ENCODE results near the gene FHIP2A. TPM values are rescaled to one million over a fixed set of nuclear protein-coding genes. Genes with fewer than 3 reads are reported as not detected.

FHIP2A gene
- total RNA-seq, 1 experiment from 2014 or later, result 7.8 TPM

GRCh38 chr10:114857922-114858629, 36.5 kb downstream of the FHIP2A start:
- Histone ChIP-seq H3K36me3 (replicated peaks; ENCODE audit: control insufficient read depth, insufficient read depth, low read length) (peaks cover 5% of the 10 kb centered on the region), H3K27me3 (ENCODE audit: control insufficient read depth, insufficient read depth, low read length) (no peaks in the 10 kb centered on the region), H3K4me3 (ENCODE audit: insufficient read depth, low read depth, low read length) (no peak overlapping the region)
- no peak for DNase-seq

- Histone ChIP-seq H3K36me3 (replicated peaks; ENCODE audit: control insufficient read depth, insufficient read depth, low read length) (peaks cover 5% of the 10 kb centered on the region), H3K4me3 (ENCODE audit: insufficient read depth, low read depth, low read length) (no peak overlapping the region), H3K27me3 (ENCODE audit: control insufficient read depth, insufficient read depth, low read length) (no peaks in the 10 kb centered on the region)
- DNase-seq, result no peak
Observed at GRCh38 chr10:114859222-114859621, 37.6 kb downstream of the FHIP2A start.

GRCh38 chr10:114862456-114862855, 40.9 kb downstream of the FHIP2A start:
- no peaks in the 10 kb centered on the region; the same call in 1 of the 2 replicates for H3K36me3 ChIP-seq (replicated peaks; ENCODE audit: control insufficient read depth, insufficient read depth, low read length)
- no peak overlapping the region for H3K4me3 ChIP-seq (ENCODE audit: insufficient read depth, low read depth, low read length)
- H3K27me3 ChIP-seq (ENCODE audit: control insufficient read depth, insufficient read depth, low read length), result no peaks in the 10 kb centered on the region
- no peak for DNase-seq

- Histone ChIP-seq H3K4me3 (ENCODE audit: insufficient read depth, low read depth, low read length) (no peak overlapping the region), H3K27me3 (ENCODE audit: control insufficient read depth, insufficient read depth, low read length) (no peaks in the 10 kb centered on the region), H3K36me3 (replicated peaks; ENCODE audit: control insufficient read depth, insufficient read depth, low read length) (no peaks in the 10 kb centered on the region)
- DNase-seq, result no peak
Observed at GRCh38 chr10:114867365-114867764, 45.8 kb downstream of the FHIP2A start.

GRCh38 chr10:114868870-114869519, 47.4 kb downstream of the FHIP2A start:
- H3K4me3 ChIP-seq (ENCODE audit: insufficient read depth, low read depth, low read length), result no peak overlapping the region
- no peaks in the 10 kb centered on the region for H3K36me3 ChIP-seq (replicated peaks; ENCODE audit: control insufficient read depth, insufficient read depth, low read length)
- DNase-seq, result no peak
- H3K27me3 ChIP-seq (ENCODE audit: control insufficient read depth, insufficient read depth, low read length), result no peaks in the 10 kb centered on the region

- H3K27me3 ChIP-seq (ENCODE audit: control insufficient read depth, insufficient read depth, low read length), result no peaks in the 10 kb centered on the region
- H3K36me3 ChIP-seq (replicated peaks; ENCODE audit: control insufficient read depth, insufficient read depth, low read length), result no peaks in the 10 kb centered on the region
- DNase-seq, result no peak
- no peak overlapping the region for H3K4me3 ChIP-seq (ENCODE audit: insufficient read depth, low read depth, low read length)
Observed at GRCh38 chr10:114869520-114869892, 47.9 kb downstream of the FHIP2A start.

GRCh38 chr10:114870486-114870885, 48.9 kb downstream of the FHIP2A start:
- H3K36me3 ChIP-seq (replicated peaks; ENCODE audit: control insufficient read depth, insufficient read depth, low read length), result no peaks in the 10 kb centered on the region
- no peak overlapping the region for H3K4me3 ChIP-seq (ENCODE audit: insufficient read depth, low read depth, low read length)
- H3K27me3 ChIP-seq (ENCODE audit: control insufficient read depth, insufficient read depth, low read length), result no peaks in the 10 kb centered on the region
- DNase-seq, result no peak

- DNase-seq, result no peak
- Histone ChIP-seq H3K4me3 (ENCODE audit: insufficient read depth, low read depth, low read length) (no peak overlapping the region), H3K27me3 (ENCODE audit: control insufficient read depth, insufficient read depth, low read length) (no peaks in the 10 kb centered on the region), H3K36me3 (replicated peaks; ENCODE audit: control insufficient read depth, insufficient read depth, low read length) (no peaks in the 10 kb centered on the region)
Observed at GRCh38 chr10:114871379-114871778, 49.8 kb downstream of the FHIP2A start.

Other genes starting within 250 kb of the FHIP2A start
- gene ABLIM1, start 163.5 kb upstream of the FHIP2A start, total RNA-seq (2014; rRNA removed; shearing (Covaris generic)), result 21.7 and 29.5 TPM in 2 replicates
- gene TRUB1, start 116.4 kb downstream of the FHIP2A start, total RNA-seq (2014; rRNA removed; shearing (Covaris generic)), result 22.9 and 27.2 TPM in 2 replicates

Measured in H7 (cell line).